Ishikawa (cell line): Measurements from ENCODE around the gene ICAM2.

ENCODE experiments used
- CEBPB ChIP-seq: IDR thresholded peaks from 2 replicates; pipeline ENCODE4 v1.6.1; 2012
- CREB1 ChIP-seq: IDR thresholded peaks from 2 replicates; pipeline ENCODE4 v1.6.1; 2012; ENCODE audit warnings: low read depth
- EGR1 ChIP-seq: IDR thresholded peaks from 2 replicates; pipeline ENCODE4 v1.6.1; 2012
- EP300 ChIP-seq: IDR thresholded peaks from 2 replicates; pipeline ENCODE4 v1.6.1; 2012; ENCODE audit warnings: borderline replicate concordance
- FOXM1 ChIP-seq: IDR thresholded peaks from 2 replicates; pipeline ENCODE4 v1.6.1; 2012; ENCODE audit warnings: low read depth, borderline replicate concordance
- NFIC ChIP-seq: IDR thresholded peaks from 2 replicates; pipeline ENCODE4 v1.6.1; 2012
- RAD21 ChIP-seq: IDR thresholded peaks from 2 replicates; pipeline ENCODE4 v1.6.1; 2012; ENCODE audit warnings: low read depth
- REST ChIP-seq: IDR thresholded peaks from 2 replicates; pipeline ENCODE4 v1.6.1; 2012; ENCODE audit warnings: low read depth, mild to moderate bottlenecking
- TEAD4 ChIP-seq: IDR thresholded peaks from 2 replicates; pipeline ENCODE4 v1.6.1; 2012
- YY1 ChIP-seq: IDR thresholded peaks from 2 replicates; pipeline ENCODE4 v1.6.1; 2012; ENCODE audit warnings: low read depth
- ZBTB7A ChIP-seq: IDR thresholded peaks from 2 replicates; pipeline ENCODE4 v1.6.1; 2012; ENCODE audit warnings: low read depth
- TF ChIP-seq, protein P1 (sequence below): IDR thresholded peaks from 2 replicates; pipeline ENCODE4 v1.6.1; 2012
- TF ChIP-seq, protein P2 (sequence below): IDR thresholded peaks from 2 replicates; pipeline ENCODE4 v1.6.1; 2012

DNA sequence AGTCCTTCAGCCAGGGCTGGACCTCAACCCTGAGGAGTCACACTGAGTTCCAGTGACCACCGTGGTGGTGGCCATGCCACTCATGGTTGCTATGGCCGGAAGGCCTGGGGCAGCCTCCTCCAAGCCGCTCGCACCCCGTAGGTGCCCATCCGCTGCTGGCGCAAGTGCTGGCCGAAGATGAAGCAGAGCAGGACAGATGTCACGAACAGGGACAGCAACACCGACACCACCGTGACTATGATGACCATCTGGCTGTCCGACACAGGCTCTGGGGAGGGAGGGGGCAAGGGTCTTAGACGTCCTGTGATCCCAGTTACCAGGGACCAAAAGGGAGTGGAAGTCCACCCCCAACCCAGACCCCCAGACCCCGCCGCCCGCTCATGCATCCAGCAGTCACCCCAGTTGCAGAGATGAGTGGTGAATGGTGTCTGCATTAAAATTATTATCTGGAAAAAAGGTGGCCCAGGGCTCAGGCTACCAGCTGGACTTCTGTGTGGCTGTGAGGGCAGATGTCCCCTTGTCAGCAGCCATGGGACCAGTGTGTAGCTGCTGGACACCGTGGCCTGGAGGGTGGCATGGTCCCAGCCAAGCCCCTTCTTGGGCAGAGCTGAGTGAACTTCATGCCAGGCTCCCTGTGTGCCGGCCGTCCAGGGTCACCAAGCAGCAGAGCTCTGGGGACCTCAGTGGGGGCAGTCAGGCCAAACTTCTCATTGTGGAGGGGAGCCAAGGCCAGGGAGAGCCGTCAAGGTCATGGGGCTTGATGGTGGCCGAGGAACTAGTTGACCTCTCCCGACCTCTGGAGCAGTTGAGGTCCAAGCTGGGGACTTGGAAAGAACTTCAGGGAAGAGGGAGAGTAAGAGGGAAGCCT, 17.5 kb downstream of the ICAM2 start:
- no peak for TF ChIP-seq EP300
- TF ChIP-seq, protein P1, sequence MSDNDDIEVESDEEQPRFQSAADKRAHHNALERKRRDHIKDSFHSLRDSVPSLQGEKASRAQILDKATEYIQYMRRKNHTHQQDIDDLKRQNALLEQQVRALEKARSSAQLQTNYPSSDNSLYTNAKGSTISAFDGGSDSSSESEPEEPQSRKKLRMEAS = no peak
- TF ChIP-seq NFIC = no peak
- no peak for TF ChIP-seq RAD21
- no peak for TF ChIP-seq YY1
- TF ChIP-seq TEAD4 = no peak
- TF ChIP-seq, protein P2, sequence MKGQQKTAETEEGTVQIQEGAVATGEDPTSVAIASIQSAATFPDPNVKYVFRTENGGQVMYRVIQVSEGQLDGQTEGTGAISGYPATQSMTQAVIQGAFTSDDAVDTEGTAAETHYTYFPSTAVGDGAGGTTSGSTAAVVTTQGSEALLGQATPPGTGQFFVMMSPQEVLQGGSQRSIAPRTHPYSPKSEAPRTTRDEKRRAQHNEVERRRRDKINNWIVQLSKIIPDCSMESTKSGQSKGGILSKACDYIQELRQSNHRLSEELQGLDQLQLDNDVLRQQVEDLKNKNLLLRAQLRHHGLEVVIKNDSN = no peak
- TF ChIP-seq CREB1 = no peak
- no peak for TF ChIP-seq REST
- no peak for TF ChIP-seq FOXM1
- no peak for TF ChIP-seq ZBTB7A
- TF ChIP-seq CEBPB = no peak
- no peak for TF ChIP-seq EGR1
